ENCODE measurements around the gene PARP3. TPM values are rescaled to one million over a fixed set of nuclear protein-coding genes. Genes with fewer than 3 reads are reported as not detected.

PARP3 gene
- polyA plus RNA-seq, 2 of the 4 experiments (the other 2 are of a cell fraction), result 7.6 to 11.0 TPM

GRCh38 chr3:51986010-51986947 is 44.1 kb downstream of the PARP3 start:
- DNase-seq (ENCODE audit: low read depth in 1 of 2, low spot score in 1 of 2) (no peak), FAIRE-seq (no peak), ATAC-seq (no peak)
- TF ChIP-seq POLR2AphosphoS2 (conservative IDR thresholded peaks at IDR 0.05; ENCODE audit: low read length), result 0 out of 2 replicates have a peak, but pooled peaks have one; percentile 38
- TF ChIP-seq PBX3 (IDR thresholded peaks at IDR 0.05), result no peak
- no peak for TF ChIP-seq CBX8 (IDR thresholded peaks at IDR 0.05)
- TF ChIP-seq MAX (IDR thresholded peaks at IDR 0.05), result no peak
- Histone ChIP-seq H3K27ac (peak overlapping the region in 1 of 2 experiments; percentile 48; a peak in 2 of 6 replicates), H3K4me2 (peak overlapping the region; percentile 40), H3K4me3 (no peak overlapping the region), H3K4me1 (peaks cover 30% of the 10 kb centered on the region), H3K9me3 (no peaks in the 10 kb centered on the region)
- ChIA-PET POLR2A (interaction anchor here (0.9 kb wide), 1 partner anchor 10 kb away, joined by 4 read pairs; no protein-coding TSS in a partner anchor), CTCF (interaction anchor here (1.3 to 4.1 kb wide), 5 partner anchors 12 to 137 kb away, joined by 3 to 19 read pairs (median 4); partner anchors contain the start of genes ABHD14A, ABHD14B, PARP3 and RRP9)
- 92% methylated on average over 6 of the region's 12 CpGs for WGBS (ENCODE audit: missing lambda C conversion rate)

GRCh38 chr3:51987568-51987967 is 45.4 kb downstream of the PARP3 start:
- ChIA-PET CTCF (interaction anchor here (1.8 to 4.1 kb wide), 2 partner anchors 13 to 14 kb away, joined by 4 to 19 read pairs; partner anchors contain the start of genes ABHD14A and ABHD14B), POLR2A (no interaction called here)
- Histone ChIP-seq H3K9me3 (no peaks in the 10 kb centered on the region), H3K4me2 (no peak overlapping the region), H3K4me1 (peaks cover 32% of the 10 kb centered on the region), H3K4me3 (no peak overlapping the region), H3K27ac (no peak overlapping the region)
- FAIRE-seq, result no peak
- no peak for ATAC-seq
- DNase-seq (ENCODE audit: low read depth in 1 of 2, low spot score in 1 of 2), result no peak
- 86% methylated on average over 7 of the region's 7 CpGs for WGBS (ENCODE audit: missing lambda C conversion rate)
- no peak for TF ChIP-seq RFX5 (IDR thresholded peaks at IDR 0.05)
- TF ChIP-seq KDM1A (IDR thresholded peaks at IDR 0.05; ENCODE audit: low read depth), result no peak
- no peak for TF ChIP-seq PBX3 (IDR thresholded peaks at IDR 0.05)
- TF ChIP-seq SREBF2 (IDR thresholded peaks at IDR 0.05), result no peak
- no peak for TF ChIP-seq RNF2 (IDR thresholded peaks at IDR 0.05; ENCODE audit: borderline replicate concordance, low read depth)
- TF ChIP-seq ELK1 (IDR thresholded peaks at IDR 0.05; ENCODE audit: low read depth, low read length), result no peak
- TF ChIP-seq HOXA7 (CRISPR knock-in tag; IDR thresholded peaks at IDR 0.05), result no peak
- no peak for TF ChIP-seq PHF8 (IDR thresholded peaks at IDR 0.05; ENCODE audit: borderline replicate concordance, low read depth)
- TF ChIP-seq EP300 (IDR thresholded peaks at IDR 0.05), result no peak
- no peak for TF ChIP-seq NPAS2 (CRISPR knock-in tag; IDR thresholded peaks at IDR 0.05; ENCODE audit: borderline replicate concordance)
- no peak for TF ChIP-seq KDM5A (IDR thresholded peaks at IDR 0.05)
- no peak for TF ChIP-seq CTCF (IDR thresholded peaks at IDR 0.05)
- no peak for TF ChIP-seq ATOH8 (CRISPR knock-in tag; IDR thresholded peaks at IDR 0.05; ENCODE audit: low read depth)
- TF ChIP-seq REST (IDR thresholded peaks at IDR 0.05), result no peak
- TF ChIP-seq MYC (IDR thresholded peaks at IDR 0.05; ENCODE audit: borderline replicate concordance, low read length), result no peak
- TF ChIP-seq BCL3 (IDR thresholded peaks at IDR 0.05), result no peak
- no peak for TF ChIP-seq MAZ (IDR thresholded peaks at IDR 0.05; ENCODE audit: borderline replicate concordance, low read depth, low read length)
- no peak for TF ChIP-seq HOXB13 (CRISPR knock-in tag; IDR thresholded peaks at IDR 0.05; ENCODE audit: low read depth)
- no peak for TF ChIP-seq BHLHE40 (IDR thresholded peaks at IDR 0.05; ENCODE audit: low read depth, low read length)

Measured in A549 (cell line).